HepG2 (cell line): ENCODE results near the gene RAB11FIP2. TPM values are rescaled to one million over a fixed set of nuclear protein-coding genes. Genes with fewer than 3 reads are reported as not detected.

Source experiments
- ATAC-seq: fragments of 200-7000 bp; cut with Tn5 transposase; 3 replicates; pipeline ENCODE4 v1.9.1; 2020; ENCODE audit warnings: mild to moderate bottlenecking, moderate library complexity
- BruUV-seq: library from RNA; stranded (reverse); fragments of 400-500 nt; replicated peaks from 2 replicates; lab custom pipeline; 2021; lab: Mats Ljungman, UMichigan
- CTCF ChIA-PET: fragments of 300-600 bp; formaldehyde crosslinking; extraction: SDS; loops from one replicate; lab custom pipeline; 2021; ENCODE audit warnings: low total read pairs, inconsistent platforms, low intra/inter-chr PET ratio; lab: Yijun Ruan, JAX
- POLR2A ChIA-PET: fragments of 350-600 bp; sonication (Branson Sonifier 250); formaldehyde crosslinking; loops from one replicate; lab custom pipeline; 2020; ENCODE audit warnings: antibody characterized with exemption, inconsistent platforms; lab: Yijun Ruan, JAX
- DNase-seq: peaks from one replicate; pipeline ENCODE4 v3.0.0-alpha.2; 2015; ENCODE audit warnings: low spot score
- FAIRE-seq: peaks from 3 replicates; lab custom pipeline; 2011; peaks lifted over from hg19 to GRCh38; lab: Jason Lieb, UNC
- H2AFZ ChIP-seq: one replicate; pipeline ENCODE4 v1.6.1; 2011; ENCODE audit warnings: low read length, inconsistent platforms
- H3K27ac ChIP-seq: fragments of 300-600 bp; 3 replicates; pipeline ENCODE4 v1.8.0; 2011; ENCODE audit warnings: mixed run types, mild to moderate bottlenecking, mixed read lengths, low read length, inconsistent platforms; ENCODE audit not compliant: insufficient read depth; ENCODE audit errors: extremely low read length
- H3K27me3 ChIP-seq, 2 experiments: fragments of 200-600 bp in 1 of 2; 2 replicates in 1 of 2; 3 replicates in 1 of 2; pipeline versions ENCODE4 v1.6.0 to v1.8.0; 2011; ENCODE audit warnings: low read length in 2 of 2, mild to moderate bottlenecking in 2 of 2, moderate library complexity in 2 of 2, inconsistent platforms in 1 of 2; ENCODE audit not compliant: insufficient read depth in 2 of 2, control insufficient read depth in 1 of 2
- H3K36me3 ChIP-seq, 2 experiments: fragments of 200-600 bp in 1 of 2; replicated peaks in 1 of 2; 2 replicates in 1 of 2; 3 replicates in 1 of 2; pipeline versions ENCODE4 v1.5.1 to v1.8.0; 2011; ENCODE audit warnings: low read length in 2 of 2, inconsistent platforms in 1 of 2; ENCODE audit not compliant: insufficient read depth in 2 of 2, control insufficient read depth in 1 of 2
- H3K4me1 ChIP-seq: 2 replicates; pipeline ENCODE4 v1.5.1; 2012; ENCODE audit warnings: low read length, inconsistent platforms; ENCODE audit not compliant: insufficient read depth
- H3K4me2 ChIP-seq: 2 replicates; pipeline ENCODE4 v1.6.0; 2011; ENCODE audit warnings: low read depth, low read length, inconsistent platforms
- H3K4me3 ChIP-seq, 3 experiments: fragments of 200-600 bp in 1 of 3; sonication (generic), shearing (Covaris generic) in 1 of 3; replicated peaks in 1 of 3; 2 replicates each; pipeline ENCODE4 v1.5.1; 2011 to 2016; ENCODE audit warnings: low read length in 3 of 3, inconsistent platforms in 2 of 3, low read depth in 2 of 3, mild to moderate bottlenecking in 2 of 3, control low read depth in 1 of 3, mixed read lengths in 1 of 3; ENCODE audit not compliant: insufficient read depth in 1 of 3
- H3K79me2 ChIP-seq: one replicate; pipeline ENCODE4 v1.6.1; 2011; ENCODE audit warnings: low read length, inconsistent platforms; ENCODE audit not compliant: insufficient read depth
- H3K9ac ChIP-seq: 2 replicates; pipeline ENCODE4 v1.6.0; 2011; ENCODE audit warnings: mild to moderate bottlenecking, low read depth, low read length, inconsistent platforms; ENCODE audit not compliant: insufficient read depth
- H3K9me3 ChIP-seq: 2 replicates; pipeline ENCODE4 v1.5.1; 2012; ENCODE audit warnings: mild to moderate bottlenecking, low read length
- H4K20me1 ChIP-seq: 2 replicates; pipeline ENCODE4 v1.6.0; 2011; ENCODE audit warnings: inconsistent platforms, mild to moderate bottlenecking, low read length, moderate library complexity; ENCODE audit not compliant: insufficient read depth
- CBX1 ChIP-seq: IDR thresholded peaks from one replicate; pipeline ENCODE4 v1.6.1; 2016; ENCODE audit warnings: antibody characterized with exemption, low read depth
- MAFK ChIP-seq, 2 experiments: IDR thresholded peaks in 1 of 2; conservative IDR thresholded peaks in 1 of 2; 2 replicates each; pipeline ENCODE4 v1.6.1; 2011; ENCODE audit warnings: improper control_type of control experiment in 2 of 2, low read length in 2 of 2
- MTA3 ChIP-seq: sonication (generic); formaldehyde crosslinking; IDR thresholded peaks from 2 replicates; pipeline ENCODE4 v1.4.0; 2020; ENCODE audit warnings: missing genetic modification reagents
- NCOR1 ChIP-seq: fragments of 200-600 bp; sonication (generic); IDR thresholded peaks from 2 replicates; pipeline ENCODE4 v1.7.0; 2017; ENCODE audit warnings: antibody characterized with exemption, low read length, borderline replicate concordance
- RCOR2 ChIP-seq: IDR thresholded peaks from 2 replicates; pipeline ENCODE4 v1.6.1; 2016; ENCODE audit warnings: missing biosample characterization, missing genetic modification reagents
- TBP ChIP-seq: sonication (generic); formaldehyde crosslinking; IDR thresholded peaks from 2 replicates; pipeline ENCODE4 v1.5.0; 2020; ENCODE audit warnings: missing genetic modification reagents
- ZC3H4 ChIP-seq: sonication (generic); formaldehyde crosslinking; IDR thresholded peaks from 2 replicates; pipeline ENCODE4 v1.4.0; 2020; ENCODE audit warnings: missing genetic modification reagents, borderline replicate concordance
- ZFP62 ChIP-seq: sonication (generic); formaldehyde crosslinking; IDR thresholded peaks from 2 replicates; pipeline ENCODE4 v1.4.0; 2020; ENCODE audit warnings: missing genetic modification reagents
- ZMYM3 ChIP-seq: sonication (generic); formaldehyde crosslinking; IDR thresholded peaks from 2 replicates; pipeline ENCODE4 v1.5.1; 2020; ENCODE audit warnings: mild to moderate bottlenecking, missing genetic modification reagents
- ZNF224 ChIP-seq: sonication (generic); formaldehyde crosslinking; IDR thresholded peaks from 2 replicates; pipeline ENCODE4 v1.5.0; 2020; ENCODE audit warnings: mild to moderate bottlenecking, missing genetic modification reagents
- ZNF350 ChIP-seq: sonication (generic); formaldehyde crosslinking; IDR thresholded peaks from 2 replicates; pipeline ENCODE4 v1.4.0; 2020; ENCODE audit warnings: mild to moderate bottlenecking, low read depth, missing genetic modification reagents, borderline replicate concordance
- ZNF383 ChIP-seq: sonication (generic); formaldehyde crosslinking; IDR thresholded peaks from 2 replicates; pipeline ENCODE4 v1.4.0; 2020; ENCODE audit warnings: missing genetic modification reagents, mild to moderate bottlenecking, borderline replicate concordance
- ZNF761 ChIP-seq: sonication (generic); formaldehyde crosslinking; conservative IDR thresholded peaks from 2 replicates; pipeline ENCODE4 v1.4.0; 2020; ENCODE audit warnings: mild to moderate bottlenecking, missing genetic modification reagents
- ZSCAN21 ChIP-seq: sonication (generic); formaldehyde crosslinking; IDR thresholded peaks from 2 replicates; pipeline ENCODE4 v1.8.0; 2022; ENCODE audit warnings: mild to moderate bottlenecking, missing genetic modification reagents, moderate library complexity, borderline replicate concordance
- WGBS: methylation state at CpG from one replicate; pipeline ENCODE4 v1.1.6; 2017; ENCODE audit warnings: low lambda C conversion rate; 5-methylcytosine and 5-hydroxymethylcytosine counted together
- in situ Hi-C: cut with HindIII; loops from 2 replicates; pipeline ENCODE4 v1.10.0; 2017; ENCODE audit warnings: low pct_unique_long_range_greater_than_20kb; ENCODE audit not compliant: extremely low pct_ligation_motif_present
- intact Hi-C: fragments of 100-400 bp; cut with micrococcal nuclease; formaldehyde crosslinking; loops from one replicate; pipeline ENCODE4 v1.10.0; 2022; ENCODE audit not compliant: unreplicated experiment
- polyA plus RNA-seq, 8 experiments: library from polyadenylated mRNA; depleted of rRNA in 3 of 8; stranded (reverse) in 7 of 8; unstranded in 1 of 8; fragments of >200 nt; fragmentation: Illumina TruSeq in 4 of 8; extraction: Trizol in 4 of 8; gene quantifications; 2 replicates each; pipeline versions ENCODE4 v1.2.1 to v1.2.3, GENCODE V29; 2011 to 2016; ENCODE audit warnings: low read depth in 4 of 8, missing spikeins in 1 of 8, mixed read lengths in 1 of 8; ENCODE audit not compliant: insufficient read depth in 1 of 8
- total RNA-seq, 5 experiments: library from RNA; depleted of rRNA; stranded (reverse); fragments of >200 nt; fragmentation: Illumina TruSeq; extraction: Trizol; gene quantifications; 2 replicates each; pipeline ENCODE4 v1.2.3, GENCODE V29; 2016; ENCODE audit warnings: low read depth in 1 of 5
- TF ChIP-seq, protein P1 (sequence below): sonication (generic); formaldehyde crosslinking; IDR thresholded peaks from 2 replicates; pipeline ENCODE4 v1.5.1; 2020; ENCODE audit warnings: missing genetic modification reagents, mild to moderate bottlenecking, borderline replicate concordance
- TF ChIP-seq, protein P2 (sequence below): sonication (generic); formaldehyde crosslinking; IDR thresholded peaks from 2 replicates; pipeline ENCODE4 v1.5.1; 2020; ENCODE audit warnings: mild to moderate bottlenecking, missing genetic modification reagents, moderate library complexity
- TF ChIP-seq, protein P3 (sequence below): sonication (generic); formaldehyde crosslinking; IDR thresholded peaks from 2 replicates; pipeline ENCODE4 v1.4.0; 2020; ENCODE audit warnings: mild to moderate bottlenecking, missing genetic modification reagents

The RAB11FIP2 gene
- total and polyA plus RNA-seq, 2 of the 13 experiments (the other 11 are each of a cell fraction or from before 2014, with no cell fraction given), result 4.7 to 13.0 TPM

DNA sequence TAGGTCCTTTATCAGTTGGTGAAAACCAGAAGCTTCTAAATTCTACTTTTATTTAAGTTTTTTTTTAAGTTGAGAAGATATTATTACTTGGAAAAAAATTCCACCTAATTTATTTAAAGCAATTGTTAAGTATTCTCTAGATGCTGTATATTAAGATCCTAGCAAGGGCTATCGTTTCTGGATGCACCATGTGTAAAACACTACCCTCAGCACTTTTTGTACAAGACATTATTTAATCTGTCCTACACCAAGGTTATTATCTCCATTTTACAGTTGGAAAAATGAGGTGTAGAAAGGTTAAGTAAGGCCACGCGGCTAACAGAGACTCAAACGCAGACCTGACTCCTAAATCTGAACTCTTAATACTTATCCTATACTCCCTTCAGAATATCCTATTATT, 19.8 kb downstream of the RAB11FIP2 start:
- ATAC-seq (no peak), FAIRE-seq (no peak), DNase-seq (no peak)
- H3K4me2 ChIP-seq, result no peak overlapping the region
- no peaks in the 10 kb centered on the region for H3K79me2 ChIP-seq
- no peaks in the 10 kb centered on the region for H3K36me3 ChIP-seq
- H3K27me3 ChIP-seq, result no peaks in the 10 kb centered on the region
- no peak overlapping the region for H3K27ac ChIP-seq
- no peak overlapping the region for H3K4me3 ChIP-seq
- H3K9me3 ChIP-seq, result no peaks in the 10 kb centered on the region
- WGBS, result over 99% methylated on average over 4 of the region's 4 CpGs
- no peaks in the 10 kb centered on the region for H3K4me1 ChIP-seq
- ChIA-PET POLR2A (no interaction called here), CTCF (no interaction called here)
- no peak overlapping the region for H3K9ac ChIP-seq
- no peaks in the 10 kb centered on the region for H4K20me1 ChIP-seq
- TF ChIP-seq TBP (CRISPR knock-in tag) (no peak), MAFK (conservative IDR thresholded peaks at IDR 0.05 in 1 of 2, IDR thresholded peaks at IDR 0.05 in 1 of 2; ENCODE audit: low read length in 2 of 2) (peak; percentile 48 to 61)
- intact Hi-C loops (no loop called here), in situ Hi-C loops (no loop called here)
- BruUV-seq, result no TSS peak
- H2AFZ ChIP-seq, result no peak overlapping the region

DNA sequence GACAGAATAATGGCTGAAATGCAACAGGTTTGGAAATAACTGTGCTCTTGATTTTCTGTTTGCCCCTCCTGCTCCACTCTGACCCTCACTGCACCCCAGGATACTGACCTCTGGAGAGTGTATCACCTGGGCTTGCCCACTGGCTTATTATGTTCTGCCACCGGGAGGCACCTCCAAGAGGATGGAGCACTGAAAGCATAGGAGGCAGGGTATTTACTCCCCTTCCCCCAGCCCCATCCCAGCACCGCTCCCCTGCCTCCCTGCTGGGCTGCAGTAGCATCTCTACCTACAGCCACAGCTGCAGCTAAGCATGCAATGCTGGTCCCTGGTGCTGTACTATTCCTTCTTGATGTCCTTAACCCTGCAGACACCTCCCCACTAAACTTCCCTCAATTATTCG, 26.4 kb downstream of the RAB11FIP2 start:
- Histone ChIP-seq H3K27me3 (no peaks in the 10 kb centered on the region), H3K4me3 (no peak overlapping the region), H4K20me1 (no peaks in the 10 kb centered on the region), H3K4me1 (peaks cover 8% of the 10 kb centered on the region), H3K27ac (no peak overlapping the region), H3K79me2 (no peaks in the 10 kb centered on the region), H3K4me2 (no peak overlapping the region), H2AFZ (no peak overlapping the region), H3K9ac (no peak overlapping the region), H3K36me3 (no peaks in the 10 kb centered on the region), H3K9me3 (no peaks in the 10 kb centered on the region)
- intact Hi-C loops, result no loop called here
- ChIA-PET POLR2A (no interaction called here), CTCF (no interaction called here)
- DNase-seq, result no peak
- no TSS peak for BruUV-seq
- in situ Hi-C loops, result no loop called here
- FAIRE-seq, result no peak
- peak; percentile 44; the same call in 2 of the 3 replicates for ATAC-seq
- 93% methylated on average over 3 of the region's 3 CpGs for WGBS
- TF ChIP-seq CBX1, result no peak
- TF ChIP-seq, protein P1, sequence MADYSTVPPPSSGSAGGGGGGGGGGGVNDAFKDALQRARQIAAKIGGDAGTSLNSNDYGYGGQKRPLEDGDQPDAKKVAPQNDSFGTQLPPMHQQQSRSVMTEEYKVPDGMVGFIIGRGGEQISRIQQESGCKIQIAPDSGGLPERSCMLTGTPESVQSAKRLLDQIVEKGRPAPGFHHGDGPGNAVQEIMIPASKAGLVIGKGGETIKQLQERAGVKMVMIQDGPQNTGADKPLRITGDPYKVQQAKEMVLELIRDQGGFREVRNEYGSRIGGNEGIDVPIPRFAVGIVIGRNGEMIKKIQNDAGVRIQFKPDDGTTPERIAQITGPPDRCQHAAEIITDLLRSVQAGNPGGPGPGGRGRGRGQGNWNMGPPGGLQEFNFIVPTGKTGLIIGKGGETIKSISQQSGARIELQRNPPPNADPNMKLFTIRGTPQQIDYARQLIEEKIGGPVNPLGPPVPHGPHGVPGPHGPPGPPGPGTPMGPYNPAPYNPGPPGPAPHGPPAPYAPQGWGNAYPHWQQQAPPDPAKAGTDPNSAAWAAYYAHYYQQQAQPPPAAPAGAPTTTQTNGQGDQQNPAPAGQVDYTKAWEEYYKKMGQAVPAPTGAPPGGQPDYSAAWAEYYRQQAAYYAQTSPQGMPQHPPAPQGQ (CRISPR knock-in tag), result no peak
- no peak for TF ChIP-seq MTA3
- TF ChIP-seq NCOR1, result no peak
- TF ChIP-seq, protein P2, sequence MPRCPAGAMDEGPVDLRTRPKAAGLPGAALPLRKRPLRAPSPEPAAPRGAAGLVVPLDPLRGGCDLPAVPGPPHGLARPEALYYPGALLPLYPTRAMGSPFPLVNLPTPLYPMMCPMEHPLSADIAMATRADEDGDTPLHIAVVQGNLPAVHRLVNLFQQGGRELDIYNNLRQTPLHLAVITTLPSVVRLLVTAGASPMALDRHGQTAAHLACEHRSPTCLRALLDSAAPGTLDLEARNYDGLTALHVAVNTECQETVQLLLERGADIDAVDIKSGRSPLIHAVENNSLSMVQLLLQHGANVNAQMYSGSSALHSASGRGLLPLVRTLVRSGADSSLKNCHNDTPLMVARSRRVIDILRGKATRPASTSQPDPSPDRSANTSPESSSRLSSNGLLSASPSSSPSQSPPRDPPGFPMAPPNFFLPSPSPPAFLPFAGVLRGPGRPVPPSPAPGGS (CRISPR knock-in tag), result no peak
- TF ChIP-seq ZMYM3 (CRISPR knock-in tag), result no peak
- TF ChIP-seq, protein P3, sequence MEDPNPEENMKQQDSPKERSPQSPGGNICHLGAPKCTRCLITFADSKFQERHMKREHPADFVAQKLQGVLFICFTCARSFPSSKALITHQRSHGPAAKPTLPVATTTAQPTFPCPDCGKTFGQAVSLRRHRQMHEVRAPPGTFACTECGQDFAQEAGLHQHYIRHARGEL (CRISPR knock-in tag), result no peak
- no peak for TF ChIP-seq ZC3H4
- no peak for TF ChIP-seq ZFP62 (CRISPR knock-in tag)
- TF ChIP-seq ZNF761 (CRISPR knock-in tag), result no peak
- TF ChIP-seq RCOR2, result no peak
- TF ChIP-seq ZNF350 (CRISPR knock-in tag), result no peak
- no peak for TF ChIP-seq ZSCAN21
- no peak for TF ChIP-seq ZNF383 (CRISPR knock-in tag)
- no peak for TF ChIP-seq ZNF224 (CRISPR knock-in tag)
